GDM1 (cell line): Measurements from ENCODE around the gene FKBP3.
"Not testable (repeated sequence)": the region's sequence is repeated elsewhere in the genome, so short reads cannot be mapped to it uniquely, and the experiment has no call there.

Experiments
- DNase-seq: peaks from one replicate; lab custom pipeline; 2025; lab: John Stamatoyannopoulos, UW

The FKBP3 gene

GRCh38 chr14:45134051-45134958 lies at the start of gene FKBP3:
Gene FKBP3, minus strand, starts transcription at chr14:45134481. Its CDS starts 25 bp downstream, at chr14:45134456.
- DNase-seq: peak; percentile 92

- no peak for DNase-seq
Measured at GRCh38 chr14:45181806-45182205, 47.5 kb upstream of the FKBP3 start.

- DNase-seq: no peak
Measured at GRCh38 chr14:45181329-45181728, 47.0 kb upstream of the FKBP3 start.

GRCh38 chr14:45177076-45177475 lies 42.8 kb upstream of the FKBP3 start:
- DNase-seq: no peak

GRCh38 chr14:45169906-45170305 lies 35.6 kb upstream of the FKBP3 start:
- DNase-seq: no peak

- DNase-seq: no peak
Measured at GRCh38 chr14:45156067-45156466, 21.8 kb upstream of the FKBP3 start.

GRCh38 chr14:45150386-45150890 lies 16.2 kb upstream of the FKBP3 start:
- DNase-seq: no peak

- DNase-seq: no peak
Measured at GRCh38 chr14:45149602-45150001, 15.3 kb upstream of the FKBP3 start.

GRCh38 chr14:45145214-45145613 lies 10.9 kb upstream of the FKBP3 start:
- no peak for DNase-seq

GRCh38 chr14:45144658-45145057 lies 10.4 kb upstream of the FKBP3 start:
- no peak for DNase-seq

GRCh38 chr14:45142083-45142482 lies 7.8 kb upstream of the FKBP3 start:
- not testable (repeated sequence) for DNase-seq

GRCh38 chr14:45140661-45141187 lies 6.4 kb upstream of the FKBP3 start:
- DNase-seq: no peak

- DNase-seq: no peak
Measured at GRCh38 chr14:45136399-45136798, 2.1 kb upstream of the FKBP3 start.

GRCh38 chr14:45135659-45136395 lies 1.5 kb upstream of the FKBP3 start, which contains the start of gene FANCM:
Gene FANCM, plus strand, starts transcription at chr14:45135930. Its CDS starts 102 bp downstream, at chr14:45136032.
- peak; percentile 90 for DNase-seq

- DNase-seq: no peak
Measured at GRCh38 chr14:45135156-45135555, 875 bp upstream of the FKBP3 start.

- no peak for DNase-seq
Measured at GRCh38 chr14:45133683-45134050, 614 bp downstream of the FKBP3 start.

- no peak for DNase-seq
Measured at GRCh38 chr14:45128963-45129629, 5.2 kb downstream of the FKBP3 start.

GRCh38 chr14:45125754-45126153 lies 8.5 kb downstream of the FKBP3 start:
- DNase-seq: no peak

GRCh38 chr14:45123271-45123670 lies 11.0 kb downstream of the FKBP3 start:
- no peak for DNase-seq

- DNase-seq: no peak
Measured at GRCh38 chr14:45120096-45120495, 14.2 kb downstream of the FKBP3 start.

- DNase-seq: no peak
Measured at GRCh38 chr14:45118594-45118993, 15.7 kb downstream of the FKBP3 start.

GRCh38 chr14:45114327-45114726 lies 20.0 kb downstream of the FKBP3 start:
- no peak for DNase-seq
